ENCODE data around the gene SLC25A25.

The SLC25A25 gene

GRCh38 chr9:128101690-128102089 is 33.7 kb downstream of the SLC25A25 start:
- no peak overlapping the region for H3K27ac ChIP-seq
- no peak for TF ChIP-seq CTCF (conservative IDR thresholded peaks at IDR 0.05)

- H3K27ac ChIP-seq: peak overlapping the region; percentile 28
- TF ChIP-seq CTCF (conservative IDR thresholded peaks at IDR 0.05): no peak
These were observed 34.2 kb downstream of the SLC25A25 start for GRCh38 chr9:128102196-128102595.

GRCh38 chr9:128102861-128103588 is 35.0 kb downstream of the SLC25A25 start:
- peak overlapping the region; percentile 28 for H3K27ac ChIP-seq
- no peak for TF ChIP-seq CTCF (conservative IDR thresholded peaks at IDR 0.05)

GRCh38 chr9:128103589-128103962 is 35.5 kb downstream of the SLC25A25 start:
- H3K27ac ChIP-seq: peak overlapping the region; percentile 28
- TF ChIP-seq CTCF (conservative IDR thresholded peaks at IDR 0.05): peak; percentile 65

GRCh38 chr9:128104171-128104618 is 36.2 kb downstream of the SLC25A25 start:
- peak overlapping the region; percentile 28; the same call in 1 of the 2 replicates for H3K27ac ChIP-seq
- TF ChIP-seq CTCF (conservative IDR thresholded peaks at IDR 0.05): no peak

- peak overlapping the region; percentile 2; the same call in 1 of the 2 replicates for H3K27ac ChIP-seq
- TF ChIP-seq CTCF (conservative IDR thresholded peaks at IDR 0.05): no peak
These were observed 37.6 kb downstream of the SLC25A25 start for GRCh38 chr9:128105538-128106175.

GRCh38 chr9:128106181-128106939 is 38.3 kb downstream of the SLC25A25 start:
- no peak for TF ChIP-seq CTCF (conservative IDR thresholded peaks at IDR 0.05)
- H3K27ac ChIP-seq: no peak overlapping the region
